Esophagus muscularis mucosa (tissue), 4 donors: ENCODE data around the gene KRTAP5-4. TPM values are rescaled to one million over a fixed set of nuclear protein-coding genes. Genes with fewer than 3 reads are reported as not detected.

Source experiments
- DNase-seq: peaks from one replicate; pipeline ENCODE4 v3.0.0-alpha.2; 2017; ENCODE audit errors: extremely low spot score
- H3K27ac ChIP-seq, 4 donors: fragments of 200-600 bp; sonication (generic); replicated peaks in 1 of 4; 1 replicate in 3 of 4; 2 replicates in 1 of 4; pipeline ENCODE4 v1.5.1; 2016 to 2019; ENCODE audit warnings: mild to moderate bottlenecking in 1 of 4
- H3K27me3 ChIP-seq, 4 donors: fragments of 200-600 bp; sonication (generic); one replicate each; pipeline versions ENCODE4 v1.5.1 to v1.6.0; 2016 to 2019
- H3K36me3 ChIP-seq, 4 donors: fragments of 200-600 bp; sonication (generic); one replicate each; pipeline ENCODE4 v1.5.1; 2016 to 2019
- H3K4me1 ChIP-seq, 4 donors: fragments of 200-600 bp; sonication (generic); one replicate each; pipeline ENCODE4 v1.5.1; 2016 to 2019
- H3K4me3 ChIP-seq, 4 donors: fragments of 200-600 bp; sonication (generic); 1 replicate in 2 of 4; 2 replicates in 2 of 4; pipeline ENCODE4 v1.5.1; 2016 to 2019; ENCODE audit warnings: mild to moderate bottlenecking in 4 of 4, moderate library complexity in 1 of 4
- H3K9me3 ChIP-seq, 4 donors: fragments of 200-600 bp; sonication (generic); 1 replicate in 3 of 4; 2 replicates in 1 of 4; pipeline ENCODE4 v1.5.1; 2016 to 2019
- EP300 ChIP-seq: sonication (generic); formaldehyde crosslinking; IDR thresholded peaks from one replicate; pipeline ENCODE4 v1.6.1; 2017; ENCODE audit warnings: antibody characterized with exemption
- POLR2A ChIP-seq: fragments of 450-650 bp; IDR thresholded peaks from one replicate; pipeline ENCODE4 v1.6.1; 2017; ENCODE audit warnings: antibody characterized with exemption, moderate library complexity, mild to moderate bottlenecking, low read depth
- POLR2AphosphoS5 ChIP-seq, 2 donors: sonication (generic); formaldehyde crosslinking; IDR thresholded peaks; one replicate each; pipeline ENCODE4 v1.6.1; 2017; ENCODE audit warnings: antibody characterized with exemption in 2 of 2
- WGBS: methylation state at CpG from one replicate; pipeline ENCODE4 v1.1.5; 2018; 5-methylcytosine and 5-hydroxymethylcytosine counted together
- intact Hi-C: fragments of 100-400 bp; cut with DNase I; formaldehyde crosslinking; loops from one replicate; pipeline ENCODE4 v1.15.1; 2023
- total RNA-seq, 4 donors: library from RNA; depleted of rRNA; stranded (reverse); fragments of >200 nt; gene quantifications; one replicate each; pipeline versions ENCODE4 v1.1.0 to v1.2.1, GENCODE V29; 2016
- TF ChIP-seq, protein P1 (sequence below), 3 experiments: fragments of 200-600 bp in 2 of 3; fragments of 450-650 bp in 1 of 3; sonication (generic) in 2 of 3; IDR thresholded peaks; one replicate each; pipeline ENCODE4 v1.5.1; 2017 to 2019; ENCODE audit warnings: antibody characterized with exemption in 3 of 3, mild to moderate bottlenecking in 2 of 3, moderate library complexity in 1 of 3

KRTAP5-4 gene
- total RNA-seq, 4 donors from 2014 or later, result not detected

DNA sequence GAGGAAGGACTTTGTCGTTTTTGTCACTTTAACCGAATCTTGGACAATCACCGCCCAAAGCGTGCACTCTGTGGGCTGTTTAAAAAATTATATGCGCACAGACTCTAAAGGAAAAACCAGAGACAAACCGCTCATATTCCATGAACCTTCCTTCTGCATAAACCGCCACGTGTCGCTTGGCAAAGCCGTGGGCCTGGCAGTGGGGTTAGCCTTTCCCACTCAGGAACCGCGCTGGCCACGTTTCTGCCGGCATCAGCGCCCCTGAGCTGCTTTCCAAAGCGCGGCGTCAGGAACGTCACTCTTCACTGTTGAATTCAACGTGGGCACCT, 30.5 kb upstream of the KRTAP5-4 start:
- no peak overlapping the region for H3K27ac ChIP-seq
- H3K36me3 ChIP-seq, result no peaks in the 10 kb centered on the region
- H3K4me3 ChIP-seq, result no peak overlapping the region
- peaks cover 0 to 9% (median 8%) of the 10 kb centered on the region in 4 donors for H3K4me1 ChIP-seq
- TF ChIP-seq, protein P1, sequence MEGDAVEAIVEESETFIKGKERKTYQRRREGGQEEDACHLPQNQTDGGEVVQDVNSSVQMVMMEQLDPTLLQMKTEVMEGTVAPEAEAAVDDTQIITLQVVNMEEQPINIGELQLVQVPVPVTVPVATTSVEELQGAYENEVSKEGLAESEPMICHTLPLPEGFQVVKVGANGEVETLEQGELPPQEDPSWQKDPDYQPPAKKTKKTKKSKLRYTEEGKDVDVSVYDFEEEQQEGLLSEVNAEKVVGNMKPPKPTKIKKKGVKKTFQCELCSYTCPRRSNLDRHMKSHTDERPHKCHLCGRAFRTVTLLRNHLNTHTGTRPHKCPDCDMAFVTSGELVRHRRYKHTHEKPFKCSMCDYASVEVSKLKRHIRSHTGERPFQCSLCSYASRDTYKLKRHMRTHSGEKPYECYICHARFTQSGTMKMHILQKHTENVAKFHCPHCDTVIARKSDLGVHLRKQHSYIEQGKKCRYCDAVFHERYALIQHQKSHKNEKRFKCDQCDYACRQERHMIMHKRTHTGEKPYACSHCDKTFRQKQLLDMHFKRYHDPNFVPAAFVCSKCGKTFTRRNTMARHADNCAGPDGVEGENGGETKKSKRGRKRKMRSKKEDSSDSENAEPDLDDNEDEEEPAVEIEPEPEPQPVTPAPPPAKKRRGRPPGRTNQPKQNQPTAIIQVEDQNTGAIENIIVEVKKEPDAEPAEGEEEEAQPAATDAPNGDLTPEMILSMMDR (IDR thresholded peaks at IDR 0.05), result no peak
- TF ChIP-seq EP300, result no peak
- TF ChIP-seq POLR2A, result no peak
- TF ChIP-seq POLR2AphosphoS5 (IDR thresholded peaks at IDR 0.05), result no peak
- 56% methylated on average over 20 of the region's 20 CpGs for WGBS
- H3K9me3 ChIP-seq, result no peaks in the 10 kb centered on the region
- peaks cover 0 to 31% (median 0%) of the 10 kb centered on the region in 4 donors for H3K27me3 ChIP-seq
- intact Hi-C loops, result loop anchor here (2.0 to 5.0 kb wide), 3 partner anchors 40 to 500 kb away; no protein-coding TSS in a partner anchor
- DNase-seq, result no peak

- peaks cover 0 to 9% (median 8%) of the 10 kb centered on the region in 4 donors for H3K4me1 ChIP-seq
- H3K27me3 ChIP-seq, result peaks cover 0 to 31% (median 0%) of the 10 kb centered on the region in 4 donors
- 80% methylated on average over 16 of the region's 19 CpGs for WGBS
- H3K27ac ChIP-seq, result no peak overlapping the region
- H3K36me3 ChIP-seq, result no peaks in the 10 kb centered on the region
- no peak for DNase-seq
- no peaks in the 10 kb centered on the region for H3K9me3 ChIP-seq
- TF ChIP-seq, protein P1 (IDR thresholded peaks at IDR 0.05), result no peak
- no peak for TF ChIP-seq EP300
- TF ChIP-seq POLR2A, result no peak
- TF ChIP-seq POLR2AphosphoS5 (IDR thresholded peaks at IDR 0.05), result no peak
- H3K4me3 ChIP-seq, result no peak overlapping the region
- intact Hi-C loops, result loop anchor here (2.0 to 5.0 kb wide), 3 partner anchors 40 to 500 kb away; no protein-coding TSS in a partner anchor
Observed at GRCh38 chr11:1652026-1652425, 30.1 kb upstream of the KRTAP5-4 start.

GRCh38 chr11:1651411-1651980, 29.6 kb upstream of the KRTAP5-4 start:
- no peaks in the 10 kb centered on the region for H3K9me3 ChIP-seq
- no peak overlapping the region for H3K4me3 ChIP-seq
- H3K27ac ChIP-seq, result no peak overlapping the region
- DNase-seq, result no peak
- H3K36me3 ChIP-seq, result no peaks in the 10 kb centered on the region
- WGBS, result 85% methylated on average over 7 of the region's 7 CpGs
- TF ChIP-seq POLR2A, result no peak
- TF ChIP-seq POLR2AphosphoS5 (IDR thresholded peaks at IDR 0.05), result no peak
- no peak for TF ChIP-seq EP300
- TF ChIP-seq, protein P1 (IDR thresholded peaks at IDR 0.05), result no peak
- intact Hi-C loops, result loop anchor here (5.0 kb wide), 2 partner anchors 41 to 501 kb away; no protein-coding TSS in a partner anchor
- peaks cover 0 to 30% (median 0%) of the 10 kb centered on the region in 4 donors for H3K27me3 ChIP-seq
- H3K4me1 ChIP-seq, result peaks cover 0 to 9% (median 8%) of the 10 kb centered on the region in 4 donors

GRCh38 chr11:1650918-1651262, 29.0 kb upstream of the KRTAP5-4 start:
- intact Hi-C loops, result loop anchor here (5.0 kb wide), 2 partner anchors 41 to 501 kb away; no protein-coding TSS in a partner anchor
- DNase-seq, result no peak
- Histone ChIP-seq H3K27me3 (peaks cover 0 to 24% (median 0%) of the 10 kb centered on the region in 4 donors), H3K4me3 (no peak overlapping the region), H3K27ac (no peak overlapping the region), H3K36me3 (no peaks in the 10 kb centered on the region), H3K9me3 (no peaks in the 10 kb centered on the region), H3K4me1 (peaks cover 0 to 9% (median 8%) of the 10 kb centered on the region in 4 donors)
- WGBS, result 77% methylated on average over 5 of the region's 5 CpGs
- TF ChIP-seq, protein P1 (IDR thresholded peaks at IDR 0.05), result no peak
- TF ChIP-seq EP300 (no peak), POLR2AphosphoS5 (IDR thresholded peaks at IDR 0.05) (no peak), POLR2A (no peak)
